Dedifferentiated amniotic fluid mesenchymal stem cell (primary cell): ENCODE measurements around the gene RPA4.
"Not testable (repeated sequence)": the region's sequence is repeated elsewhere in the genome, so short reads cannot be mapped to it uniquely, and the experiment has no call there.

ENCODE experiments used
- DNase-seq: peaks from one replicate; pipeline ENCODE4 v3.0.0-alpha.2; 2016; ENCODE audit errors: extremely low spot score

The RPA4 gene

DNA sequence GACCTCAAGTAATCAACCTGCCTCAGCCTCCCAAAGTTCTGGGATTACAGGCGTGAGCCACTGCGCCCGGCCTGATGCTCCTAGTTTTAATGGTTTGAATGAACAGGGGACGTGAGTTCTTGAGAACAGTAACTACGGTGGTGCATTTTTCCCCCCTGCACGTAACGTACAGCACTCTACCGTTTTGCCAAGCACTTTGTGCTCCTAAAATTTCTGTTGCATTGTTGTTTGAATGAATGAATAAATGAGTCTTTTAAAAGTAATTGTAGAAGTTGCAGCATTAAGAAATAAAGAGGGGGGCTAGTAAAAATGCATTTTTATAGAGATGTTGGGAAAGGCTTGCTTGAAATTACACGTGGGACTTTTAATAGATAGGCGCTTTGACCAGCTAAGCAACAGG is at the start of gene RPA4:
RPA4 (plus strand) TSS at position 301 of the 400 bp plus-strand sequence. CDS start 403 bp downstream, outside the sequence.
- no peak for DNase-seq

GRCh38 chrX:96834137-96834536 is 49.6 kb upstream of the RPA4 start:
- DNase-seq = no peak

DNA sequence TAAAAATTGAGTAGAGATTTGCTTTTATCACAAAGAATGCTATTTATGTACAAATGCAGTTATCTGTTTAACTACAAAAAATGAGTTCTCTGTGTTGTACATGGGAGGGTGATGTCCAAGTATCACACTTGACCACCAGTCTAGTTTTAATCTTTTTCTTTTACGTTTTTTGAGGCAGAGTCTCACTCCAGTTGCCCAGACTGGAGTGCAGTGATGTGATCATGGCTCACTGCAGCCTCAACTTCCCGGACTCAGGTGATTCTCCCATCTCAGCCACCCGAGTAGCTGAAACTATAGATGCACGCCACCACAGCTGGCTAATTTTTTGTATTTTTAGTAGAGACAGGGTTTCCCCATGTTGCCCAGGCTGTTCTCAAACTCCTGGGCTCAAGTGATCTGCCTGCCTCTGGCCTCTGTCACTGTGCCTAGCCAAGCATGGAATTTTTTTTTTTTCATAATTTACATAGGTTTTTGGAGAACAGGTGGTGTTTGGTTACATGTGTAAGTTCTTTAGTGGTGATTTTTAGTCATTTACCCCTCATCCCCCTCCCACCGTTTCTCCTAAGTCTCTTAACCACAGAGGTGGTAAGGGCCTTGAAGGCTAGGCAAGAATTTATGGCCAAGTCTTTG is 47.9 kb upstream of the RPA4 start:
- DNase-seq = no peak

DNA sequence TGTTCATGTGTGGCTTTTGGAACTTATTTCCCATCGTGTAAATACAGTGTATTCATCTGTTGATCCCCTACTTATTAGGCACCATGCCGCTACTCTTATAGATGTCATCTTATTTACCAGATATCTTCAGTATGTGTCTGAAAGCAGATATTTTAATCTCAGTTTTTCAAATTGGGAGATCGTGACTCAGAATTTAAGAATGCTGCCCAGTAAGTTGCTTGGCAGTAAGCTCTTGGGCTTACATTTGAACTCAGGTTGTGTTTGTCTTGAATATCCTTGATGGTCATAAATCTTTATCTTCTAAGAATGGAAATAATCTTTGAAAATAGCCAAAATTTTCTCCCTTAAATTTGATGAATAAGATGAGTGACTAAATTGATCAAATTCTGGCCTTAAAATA is 45.9 kb upstream of the RPA4 start:
- DNase-seq = no peak

- DNase-seq = no peak
Observed at GRCh38 chrX:96838537-96838936, 45.2 kb upstream of the RPA4 start.

GRCh38 chrX:96841325-96841724 is 42.4 kb upstream of the RPA4 start:
- DNase-seq = no peak

DNA sequence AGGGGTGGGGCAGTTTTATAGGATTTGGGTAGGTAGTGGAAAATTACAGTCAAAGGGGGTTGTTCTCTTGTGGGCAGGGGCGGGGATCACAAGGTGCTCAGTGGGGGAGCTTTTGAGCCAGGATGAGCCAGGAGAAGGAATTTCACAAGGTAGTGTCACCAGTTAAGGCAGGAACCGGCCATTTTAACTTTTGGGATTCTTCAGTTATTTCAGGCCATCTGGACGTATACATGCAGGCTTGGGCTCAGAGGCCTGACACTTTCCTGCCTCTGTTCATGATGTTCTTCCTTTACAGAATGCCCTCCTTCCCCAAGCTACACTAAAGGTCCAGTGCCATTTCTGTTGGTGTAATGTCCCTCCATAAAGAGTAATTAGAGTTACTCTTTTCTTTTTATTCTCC is 41.8 kb upstream of the RPA4 start:
- not testable (repeated sequence) for DNase-seq

GRCh38 chrX:96843566-96843965 is 40.1 kb upstream of the RPA4 start:
- no peak for DNase-seq

GRCh38 chrX:96846841-96847240 is 36.9 kb upstream of the RPA4 start:
- DNase-seq = no peak

DNA sequence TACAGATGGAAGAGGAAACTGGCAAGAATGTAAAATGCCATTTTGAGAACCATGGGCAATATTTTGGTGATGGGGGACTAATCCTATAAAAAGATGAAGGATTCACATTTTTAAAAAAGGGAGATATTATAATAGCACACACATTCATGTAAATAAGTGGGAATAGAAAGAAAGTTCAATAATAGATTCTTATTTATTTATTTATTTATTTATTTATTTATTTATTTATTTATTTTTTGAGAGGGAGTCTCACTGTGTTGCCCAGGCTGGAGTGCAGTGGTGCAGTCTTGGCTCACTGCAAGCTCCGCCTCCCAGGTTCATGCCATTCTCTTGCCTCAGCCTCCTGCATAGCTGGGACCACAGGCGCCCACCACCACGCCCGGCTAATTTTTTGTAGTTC is 24.3 kb upstream of the RPA4 start:
- DNase-seq = not testable (repeated sequence)

DNA sequence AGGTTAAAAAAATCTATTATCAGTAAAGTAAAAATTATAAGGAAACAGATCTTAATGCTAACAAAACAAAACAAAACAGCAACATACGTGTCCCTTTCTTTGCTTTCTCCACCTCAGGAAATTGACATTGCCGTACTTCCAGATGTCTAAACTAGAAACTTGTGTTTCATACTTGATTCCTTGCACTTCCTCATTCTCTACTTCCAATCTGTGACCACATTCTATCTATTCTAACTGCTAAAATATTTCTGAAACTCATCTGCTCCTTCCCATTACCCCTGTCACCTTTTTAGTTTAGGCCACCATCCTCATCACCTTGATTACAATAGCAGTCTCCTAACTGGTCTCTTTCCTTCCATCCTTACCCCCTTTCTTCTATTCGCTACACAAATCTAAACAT is 22.5 kb upstream of the RPA4 start:
- no peak for DNase-seq

- DNase-seq = no peak
Observed at GRCh38 chrX:96861661-96862060, 22.0 kb upstream of the RPA4 start.

GRCh38 chrX:96884027-96884426 is 319 bp downstream of the RPA4 start:
- DNase-seq = no peak

DNA sequence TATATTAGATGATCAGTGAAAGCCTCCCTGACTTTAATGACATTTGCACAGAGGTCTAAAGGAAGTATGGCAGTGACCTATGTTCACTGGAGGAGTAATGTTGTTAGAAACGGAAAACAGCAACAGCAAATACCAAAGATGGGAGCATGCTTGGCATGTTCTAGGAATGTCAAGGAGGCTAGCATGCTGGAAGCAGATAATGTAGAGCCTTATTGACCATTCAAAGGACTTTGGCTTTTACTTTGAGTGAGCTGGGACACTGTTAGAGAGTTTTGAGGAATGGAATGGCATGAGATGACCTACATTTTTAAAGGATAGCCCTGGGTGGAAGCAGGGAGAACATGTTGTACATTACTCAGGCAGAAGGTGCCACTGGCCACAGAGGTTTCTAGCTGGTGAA is 6.0 kb downstream of the RPA4 start:
- DNase-seq = no peak

GRCh38 chrX:96906741-96907140 is 23.0 kb downstream of the RPA4 start:
- no peak for DNase-seq

DNA sequence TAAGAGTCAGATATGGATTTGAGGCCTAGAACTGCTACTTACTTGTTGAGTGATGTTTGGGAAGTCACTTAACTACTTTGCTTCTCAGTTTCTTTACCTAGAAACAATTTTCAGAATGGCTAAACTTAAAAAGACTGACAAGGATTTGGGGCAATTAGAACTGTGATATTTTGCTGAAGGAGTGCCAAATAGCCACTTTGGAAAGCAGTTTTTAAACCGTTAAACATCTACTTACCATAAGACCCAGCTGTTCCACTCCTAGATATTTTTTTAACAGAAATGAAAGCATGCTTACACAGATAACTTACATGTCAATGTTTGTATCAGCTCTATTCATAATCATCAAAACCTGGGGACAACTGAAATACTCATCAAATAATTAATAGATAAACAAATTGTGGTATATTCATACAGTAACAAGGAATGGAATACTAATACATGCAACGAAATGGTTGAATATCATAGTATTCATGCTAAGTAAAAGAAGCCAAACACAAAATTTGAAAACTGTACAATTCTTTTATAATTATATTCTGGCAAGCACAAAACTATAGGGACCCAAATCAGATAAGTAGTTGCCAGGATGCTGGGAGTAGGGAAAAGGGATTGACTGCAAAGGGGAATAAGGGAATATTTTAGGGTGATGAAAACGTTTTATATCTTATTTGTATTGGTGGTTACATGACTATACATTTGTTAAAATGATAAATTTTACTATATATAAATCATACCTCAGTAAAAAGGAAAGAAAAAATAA is 24.0 kb downstream of the RPA4 start:
- no peak for DNase-seq

GRCh38 chrX:96909291-96909690 is 25.6 kb downstream of the RPA4 start:
- DNase-seq = no peak

GRCh38 chrX:96918864-96919263 is 35.2 kb downstream of the RPA4 start:
- no peak for DNase-seq

DNA sequence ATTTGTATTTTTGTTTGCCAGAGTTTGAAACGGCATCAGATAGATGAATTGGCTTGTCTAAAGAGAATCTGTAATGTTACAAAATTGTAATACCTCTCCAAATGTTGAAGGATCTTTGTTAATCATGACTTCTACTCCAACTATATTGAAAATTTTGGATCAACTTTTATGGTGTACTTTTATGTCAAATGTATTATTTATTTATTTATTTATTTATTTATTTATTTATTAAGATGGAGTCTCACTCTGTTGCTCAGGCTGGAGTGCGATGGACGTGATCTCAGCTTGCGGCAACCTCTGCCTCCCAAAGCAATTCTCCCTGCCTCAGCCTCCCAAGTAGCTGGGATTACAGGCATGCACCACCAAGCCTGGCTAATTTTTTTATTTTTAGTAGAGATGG is 36.0 kb downstream of the RPA4 start:
- no peak for DNase-seq

GRCh38 chrX:96924581-96924980 is 40.9 kb downstream of the RPA4 start:
- no peak for DNase-seq

- no peak for DNase-seq
Observed at GRCh38 chrX:96929036-96929435, 45.3 kb downstream of the RPA4 start.
